Measurements from ENCODE around the gene COX19.
"Not testable (repeated sequence)": the region's sequence is repeated elsewhere in the genome, so short reads cannot be mapped to it uniquely, and the experiment has no call there.

The COX19 gene

DNA sequence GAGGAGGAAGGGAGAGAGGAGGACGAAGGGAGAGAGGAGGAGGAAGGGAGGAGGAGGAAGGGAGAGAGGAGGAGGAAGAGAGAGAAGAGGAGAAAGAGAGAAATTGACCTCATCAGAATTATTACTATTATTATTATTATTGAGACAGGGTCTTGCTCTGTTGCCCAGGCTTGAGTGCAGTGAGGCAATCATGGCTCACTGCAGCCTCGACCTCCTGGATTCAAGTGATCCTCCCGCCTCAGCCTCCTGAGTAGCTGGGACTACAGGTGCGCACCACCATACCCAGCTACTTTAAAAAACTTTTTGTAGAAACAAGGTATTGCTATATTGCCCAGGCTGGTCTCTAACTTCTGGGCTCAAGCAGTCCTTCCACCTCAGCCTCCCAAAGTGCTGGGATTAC is 31.6 kb downstream of the COX19 start:
- DNase-seq (ENCODE audit: low read depth): not testable (repeated sequence)

DNA sequence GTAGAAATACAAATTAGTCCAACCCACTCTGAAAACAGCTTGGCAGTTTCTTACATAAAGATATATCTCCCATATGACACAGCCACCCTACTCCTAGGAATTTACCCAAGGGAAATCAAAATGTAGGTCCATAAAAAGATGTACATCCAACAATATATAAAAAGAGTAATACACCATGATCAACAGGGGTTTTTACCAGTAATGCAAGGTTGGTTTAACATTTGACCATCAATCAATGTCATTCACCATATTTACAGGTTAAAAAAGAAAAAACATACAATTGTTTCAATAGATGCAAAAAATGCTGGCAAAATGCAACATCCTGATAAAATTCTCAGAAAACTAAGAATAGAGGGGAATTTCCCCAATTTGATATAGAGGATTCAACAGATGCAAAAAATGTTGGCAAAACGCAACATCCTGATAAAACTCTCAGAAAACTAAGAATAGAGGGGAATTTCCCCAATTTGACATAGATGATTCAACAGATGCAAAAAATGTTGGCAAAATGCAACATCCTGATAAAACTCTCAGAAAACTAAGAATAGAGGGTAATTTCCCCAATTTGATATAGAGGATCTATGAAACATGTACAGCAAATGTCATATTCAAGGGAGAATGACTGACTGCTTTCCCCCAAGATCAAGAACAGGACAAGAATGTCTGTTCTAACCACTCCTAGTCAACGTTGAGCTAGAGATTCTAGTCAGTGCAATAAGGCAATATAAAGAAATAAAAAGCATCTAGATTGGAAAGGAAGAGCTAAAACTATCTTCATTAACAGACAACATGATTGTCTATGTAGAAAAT is 34.5 kb downstream of the COX19 start:
- no peak for DNase-seq (ENCODE audit: low read depth)

DNA sequence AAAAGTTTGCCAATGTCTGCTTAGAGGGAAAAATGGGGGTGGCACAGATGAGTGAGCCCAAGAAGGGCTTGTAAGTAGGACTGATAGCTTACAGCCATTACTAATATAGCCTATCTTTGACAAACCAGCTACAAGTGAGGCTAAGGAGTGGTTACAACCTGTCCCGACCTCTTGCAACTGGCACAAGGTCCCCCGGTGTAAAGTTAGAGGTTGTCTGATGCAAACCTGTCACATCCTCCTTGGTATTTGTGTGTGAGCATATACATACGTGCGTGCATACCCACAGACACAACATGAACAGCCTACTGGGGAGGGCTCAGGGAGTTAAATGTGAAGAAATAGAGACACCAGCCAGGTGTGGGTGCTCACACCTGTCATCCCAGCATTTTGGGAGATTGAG is 35.5 kb downstream of the COX19 start:
- DNase-seq (ENCODE audit: low read depth): no peak

DNA sequence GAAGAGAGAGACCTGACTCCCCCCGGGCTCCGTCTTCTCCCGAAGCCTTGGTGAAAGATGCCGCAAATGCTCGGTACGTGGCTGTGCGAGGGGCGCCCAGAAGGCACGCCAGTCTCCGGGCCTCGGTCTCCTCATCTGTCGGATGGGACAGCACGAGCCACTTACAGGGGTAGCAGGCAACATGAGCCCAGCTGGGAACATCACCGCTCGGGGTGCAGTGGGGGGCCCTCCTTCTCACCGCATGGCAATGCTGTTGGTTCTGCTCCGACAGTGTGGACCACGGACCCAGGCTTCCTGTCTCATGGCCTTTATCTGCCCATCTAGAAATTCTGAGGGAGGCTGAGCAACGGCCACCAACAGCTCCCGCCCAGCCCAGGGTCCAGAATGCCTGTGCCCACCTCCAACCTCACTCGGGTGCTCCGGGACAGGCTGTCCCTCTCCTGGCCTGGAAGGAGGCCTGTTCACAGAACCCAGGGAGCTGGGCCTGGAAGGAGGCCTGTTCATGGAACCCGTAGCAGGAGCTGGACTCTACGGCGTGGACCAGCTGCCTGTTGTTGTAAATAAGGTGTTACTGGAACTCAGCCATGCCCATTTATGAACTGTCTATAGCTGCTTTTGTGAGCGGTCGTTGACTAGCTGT is 36.7 kb downstream of the COX19 start:
- no peak for DNase-seq (ENCODE audit: low read depth)

DNA sequence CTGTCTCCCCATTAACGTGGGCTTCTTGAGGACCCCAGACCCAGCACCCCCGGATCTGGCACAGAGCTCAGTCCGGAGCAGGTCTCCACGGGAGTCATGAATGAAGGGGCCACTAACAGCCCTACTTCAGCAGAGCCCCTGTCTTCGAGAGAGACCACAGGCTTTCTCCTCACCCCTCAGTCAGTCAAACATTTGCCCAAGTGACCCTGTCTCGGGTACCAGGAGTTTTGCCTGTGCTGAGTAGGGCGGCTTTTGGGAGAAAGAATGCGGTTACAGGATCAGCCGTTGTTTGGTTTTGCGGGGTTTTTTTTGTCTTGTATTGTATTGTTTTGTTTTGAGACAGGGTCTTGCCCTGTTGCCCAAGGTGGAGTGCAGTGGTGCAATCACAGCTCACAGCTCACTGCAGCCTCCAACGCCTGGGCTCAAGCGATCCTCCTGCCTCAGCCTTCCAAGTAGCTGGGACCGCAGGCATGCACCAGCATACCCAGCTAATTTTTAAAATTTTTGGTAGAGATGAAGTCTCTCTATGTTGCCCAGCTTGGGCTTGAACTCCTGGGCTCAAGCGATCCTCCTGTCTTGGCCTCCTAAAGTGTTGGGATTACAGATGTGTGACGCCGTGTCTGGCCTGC is 37.4 kb downstream of the COX19 start:
- no peak for DNase-seq (ENCODE audit: low read depth)

DNA sequence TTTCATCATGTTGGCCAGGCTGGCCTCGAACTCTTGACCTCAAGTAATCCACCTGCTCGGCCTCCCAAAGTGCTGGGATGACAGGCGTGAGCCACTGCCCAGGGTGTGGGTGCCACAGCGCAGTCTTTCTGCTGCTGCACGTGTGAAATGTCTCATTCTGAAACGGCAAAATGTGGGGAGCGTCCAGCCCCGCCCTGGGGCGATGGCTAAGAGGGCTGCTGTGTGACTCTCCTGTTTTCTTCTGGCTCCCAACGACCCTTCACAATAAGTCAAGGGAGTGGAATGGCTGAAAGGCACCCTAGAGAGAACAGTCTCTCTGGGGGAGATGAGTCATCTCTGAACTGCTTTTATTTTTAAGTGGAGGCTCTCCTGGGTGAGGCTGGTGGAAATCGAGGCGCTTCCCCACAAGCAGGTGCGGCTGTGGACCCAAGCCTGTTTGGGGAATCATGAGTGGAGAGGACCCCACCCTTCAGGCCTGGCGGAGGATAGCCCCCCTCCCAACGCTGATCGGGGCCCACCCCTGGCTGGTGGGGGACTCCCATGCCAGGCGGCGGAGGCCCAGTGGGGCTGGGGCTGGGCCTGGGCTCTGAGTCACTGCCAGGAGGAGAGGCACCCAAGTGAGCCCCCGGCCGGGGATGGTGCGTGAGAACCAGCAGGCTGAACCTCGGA is 38.8 kb downstream of the COX19 start:
- no peak for DNase-seq (ENCODE audit: low read depth)

DNA sequence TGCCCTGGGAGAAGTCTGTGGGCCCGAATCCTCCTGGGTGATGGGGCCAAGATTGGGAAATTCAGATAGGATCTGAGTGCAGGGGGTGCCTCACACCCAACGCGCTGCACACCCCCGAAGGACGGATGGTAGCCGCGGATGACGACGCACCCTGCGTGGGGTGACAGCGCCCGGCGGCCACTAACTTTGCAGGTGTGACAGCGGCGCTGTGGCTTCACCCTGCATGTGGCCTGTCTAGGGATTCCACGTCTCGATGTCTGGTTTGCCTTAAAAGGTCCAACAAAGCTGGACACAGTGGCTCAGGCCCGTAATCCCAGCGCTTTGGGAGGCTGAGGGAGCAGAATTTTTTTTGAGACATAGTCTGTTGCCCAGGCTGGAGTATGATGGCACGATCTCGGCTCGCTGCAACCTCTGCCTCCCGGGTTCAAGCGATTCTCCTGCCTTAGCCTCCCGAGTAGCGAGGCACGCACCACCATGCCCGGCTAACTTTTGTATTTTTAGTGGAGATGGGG is 39.4 kb downstream of the COX19 start:
- DNase-seq (ENCODE audit: low read depth): no peak

DNA sequence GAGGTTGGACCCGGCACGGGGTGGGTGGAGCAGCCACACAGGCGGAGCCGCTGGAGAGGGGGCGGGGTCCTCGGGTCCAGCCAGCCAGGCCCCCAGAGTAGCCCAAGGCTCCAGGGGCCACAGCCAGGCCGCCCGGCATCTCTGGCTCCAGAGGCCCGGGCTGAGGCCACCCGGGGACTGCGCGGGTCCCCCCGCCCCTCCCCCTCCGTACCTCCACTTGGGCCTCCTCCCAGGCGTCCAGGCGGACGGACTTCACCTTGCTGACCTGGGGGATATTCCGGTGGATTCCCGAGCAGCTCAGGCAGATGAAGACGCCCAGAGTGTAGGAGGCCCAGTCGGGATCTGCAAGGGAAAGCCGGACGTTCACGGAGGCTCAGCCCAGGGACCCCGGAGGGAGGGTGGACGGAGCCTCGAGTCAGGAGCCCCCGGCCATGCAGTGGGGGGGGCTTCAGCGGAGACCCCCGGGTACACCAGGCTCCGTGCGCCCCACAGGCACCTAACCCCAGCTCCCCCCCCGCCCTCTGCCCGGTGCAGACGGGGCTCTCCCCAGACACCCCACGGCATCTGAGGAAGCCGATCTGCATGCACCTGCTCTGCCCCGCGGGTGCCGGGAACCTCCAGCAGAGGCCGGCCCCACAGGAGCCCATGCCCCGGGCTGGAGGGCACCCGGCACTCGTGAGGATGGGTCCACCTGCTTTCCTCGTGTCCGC is 40.0 kb downstream of the COX19 start:
- DNase-seq (ENCODE audit: low read depth): no peak

DNA sequence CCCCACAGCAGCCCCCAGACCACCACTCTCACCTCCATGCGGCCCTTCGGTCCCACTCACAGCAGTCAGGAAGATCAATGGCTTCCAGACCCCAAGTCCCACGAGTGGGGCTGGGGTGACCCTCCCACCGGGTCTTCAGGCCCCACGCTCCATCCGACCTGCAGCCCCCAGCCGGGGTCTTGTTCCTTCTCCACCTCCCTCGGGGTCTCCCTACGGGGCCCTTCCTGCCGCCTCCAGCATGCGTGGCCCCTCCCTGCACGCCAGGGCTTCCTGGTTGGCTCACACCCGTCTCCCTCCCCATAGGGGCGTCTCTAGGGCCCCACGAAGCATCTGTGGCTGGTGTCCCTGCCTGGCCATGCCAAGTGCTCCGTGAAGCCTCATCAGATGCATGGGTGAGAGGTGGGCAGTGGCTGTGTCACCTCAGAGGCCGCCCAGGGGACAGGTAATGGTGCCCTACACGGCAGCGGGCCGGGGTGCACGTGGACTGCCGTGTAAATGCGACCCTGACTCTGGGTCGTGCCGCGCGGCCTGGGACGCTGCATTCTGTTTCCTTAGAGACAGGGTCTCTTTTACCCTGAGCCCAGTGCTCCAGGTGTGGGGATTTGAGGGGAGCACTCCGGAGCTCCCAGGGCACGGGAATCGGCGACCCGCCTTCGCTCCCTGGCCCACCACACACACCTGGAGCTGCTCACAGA is 40.7 kb downstream of the COX19 start:
- no peak for DNase-seq (ENCODE audit: low read depth)

DNA sequence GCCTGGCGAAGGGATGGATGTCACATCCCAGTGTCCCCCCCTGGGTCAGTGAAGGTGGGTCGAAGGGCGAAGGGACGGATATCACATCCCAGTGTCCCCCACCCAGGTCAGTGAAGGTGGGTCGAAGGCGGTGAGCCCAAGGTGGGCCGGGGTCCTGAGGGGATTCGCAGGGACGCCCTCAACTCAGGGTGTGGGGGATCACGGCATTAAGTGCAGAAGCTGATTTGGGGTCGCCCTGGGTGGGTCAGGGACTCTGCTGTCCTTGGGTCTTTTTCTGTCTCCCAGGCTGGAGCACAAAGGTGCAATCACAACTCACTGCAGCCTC is 42.7 kb downstream of the COX19 start:
- no peak for DNase-seq (ENCODE audit: low read depth)

DNA sequence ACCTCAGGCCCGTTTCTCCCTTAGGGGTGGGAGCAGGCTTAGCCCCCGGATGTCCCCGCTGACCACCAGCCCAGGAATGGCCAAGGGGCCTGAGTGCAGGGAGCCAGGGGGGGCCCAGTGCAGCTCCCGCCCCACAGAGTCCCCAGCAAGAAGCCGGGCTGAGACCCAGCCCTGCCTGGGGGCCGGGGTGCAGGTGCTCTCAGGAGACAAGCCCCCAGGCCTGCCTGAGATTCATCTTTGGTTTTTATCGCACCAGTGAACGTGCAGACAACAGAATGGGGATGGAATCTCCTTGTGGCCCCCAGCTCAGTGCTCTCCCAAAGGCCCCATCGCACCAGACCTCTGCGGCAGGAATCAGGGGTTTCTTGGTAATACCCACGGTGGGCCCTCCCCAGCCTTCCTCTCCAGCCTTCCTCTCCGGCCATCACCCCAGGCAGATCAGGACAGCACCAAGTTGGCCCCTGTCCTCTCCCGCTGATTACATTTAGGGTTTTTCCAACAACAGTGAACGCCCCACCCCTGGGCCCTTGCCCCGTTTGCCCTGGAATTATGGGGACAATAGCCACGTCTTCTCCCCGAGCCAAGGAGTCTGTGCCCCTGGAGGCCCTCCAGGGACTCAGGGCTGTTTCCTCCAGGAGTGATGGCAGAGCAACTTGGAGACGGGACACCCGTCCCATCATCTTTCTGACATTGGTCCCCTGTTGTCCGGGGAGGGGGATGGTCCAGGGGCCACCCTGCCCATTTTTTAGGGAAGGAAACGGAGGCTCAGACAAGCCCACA is 43.3 kb downstream of the COX19 start:
- DNase-seq (ENCODE audit: low read depth): no peak

DNA sequence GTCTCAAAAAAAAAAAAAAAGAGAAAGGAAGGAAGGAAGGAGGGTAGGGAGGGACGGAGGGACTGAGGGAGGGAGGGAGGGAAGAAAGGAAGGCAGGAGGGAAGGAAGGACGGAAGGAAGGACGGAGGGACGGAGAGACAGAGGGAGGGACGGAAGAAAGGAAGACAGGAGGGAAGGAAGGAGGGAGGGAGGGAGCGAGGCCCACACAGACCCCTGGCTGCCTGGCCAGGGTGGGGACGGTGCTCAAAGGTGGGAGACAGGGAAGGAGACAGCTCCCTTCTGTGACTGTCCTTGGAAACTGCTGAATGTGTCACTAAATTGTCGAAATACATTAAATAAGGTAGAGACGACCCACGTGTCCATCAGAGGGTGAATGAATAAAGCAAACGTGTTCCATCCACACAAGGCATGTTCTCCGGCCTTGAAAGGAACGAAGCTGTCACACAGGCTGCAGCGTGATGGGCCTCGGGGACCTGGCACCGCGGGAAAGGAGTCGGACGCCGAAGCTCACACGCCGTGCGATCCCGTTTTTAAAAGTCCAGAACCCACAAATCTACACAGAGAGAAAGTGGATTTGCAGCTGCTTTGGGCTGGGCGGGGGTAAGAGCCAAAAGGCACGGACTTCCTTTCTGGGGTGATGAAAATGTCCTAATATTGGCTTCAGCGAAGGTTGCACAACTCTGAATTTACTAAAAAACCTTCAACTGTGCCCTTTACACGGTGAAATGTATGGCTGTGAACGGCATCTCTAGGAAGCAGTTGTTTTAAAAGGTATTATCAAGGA is 44.2 kb downstream of the COX19 start:
- DNase-seq (ENCODE audit: low read depth): no peak

DNA sequence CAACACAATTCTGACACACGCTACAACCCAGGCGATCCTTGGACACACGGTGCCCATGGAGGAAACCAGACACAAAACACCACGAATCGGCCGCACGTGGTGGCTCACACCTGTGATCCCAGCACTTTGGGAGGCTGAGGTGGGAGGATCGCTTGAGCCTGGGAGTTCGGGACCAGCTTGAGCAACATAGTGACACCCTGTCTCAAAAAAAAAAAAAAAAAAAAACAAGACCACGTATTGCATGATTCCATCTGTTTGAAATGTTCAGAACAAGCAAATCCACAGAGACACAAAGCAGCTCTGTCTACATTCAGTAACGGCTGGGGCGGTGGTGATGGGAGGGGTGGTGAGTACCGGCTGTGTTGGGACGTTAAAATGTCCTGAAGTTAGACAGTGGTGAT is 46.0 kb downstream of the COX19 start:
- DNase-seq (ENCODE audit: low read depth): no peak

DNA sequence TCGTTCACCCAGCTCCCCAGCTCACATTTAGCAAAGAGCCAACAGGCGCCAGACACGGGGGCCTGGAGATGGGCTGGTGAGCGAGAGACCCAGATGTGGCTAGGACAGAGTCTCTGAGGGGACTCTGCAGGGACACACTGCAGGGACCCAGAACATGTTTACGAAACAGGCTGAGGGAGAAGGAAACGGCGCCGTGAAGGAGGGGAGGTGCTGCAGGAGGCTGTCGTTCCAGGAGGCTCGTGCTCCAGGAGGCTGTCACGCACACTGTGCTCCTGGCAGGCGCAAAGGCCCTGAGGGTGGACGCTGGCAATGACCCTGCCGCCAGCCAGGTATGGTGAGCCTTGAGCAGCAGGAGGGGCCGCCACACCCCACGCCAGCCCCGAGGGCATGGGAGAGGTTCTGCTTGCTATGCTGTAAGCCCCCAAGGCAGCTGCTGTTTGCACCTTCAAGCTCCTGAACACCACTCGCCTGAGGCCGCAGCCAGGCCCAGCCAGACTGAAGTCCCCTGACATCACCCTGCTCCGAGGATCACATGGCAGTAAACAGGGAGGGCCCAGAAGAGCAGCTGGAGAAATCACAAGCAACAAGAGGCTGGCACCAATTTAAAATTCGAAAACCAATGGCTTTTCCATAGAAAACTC is 48.2 kb downstream of the COX19 start:
- no peak for DNase-seq (ENCODE audit: low read depth)

DNA sequence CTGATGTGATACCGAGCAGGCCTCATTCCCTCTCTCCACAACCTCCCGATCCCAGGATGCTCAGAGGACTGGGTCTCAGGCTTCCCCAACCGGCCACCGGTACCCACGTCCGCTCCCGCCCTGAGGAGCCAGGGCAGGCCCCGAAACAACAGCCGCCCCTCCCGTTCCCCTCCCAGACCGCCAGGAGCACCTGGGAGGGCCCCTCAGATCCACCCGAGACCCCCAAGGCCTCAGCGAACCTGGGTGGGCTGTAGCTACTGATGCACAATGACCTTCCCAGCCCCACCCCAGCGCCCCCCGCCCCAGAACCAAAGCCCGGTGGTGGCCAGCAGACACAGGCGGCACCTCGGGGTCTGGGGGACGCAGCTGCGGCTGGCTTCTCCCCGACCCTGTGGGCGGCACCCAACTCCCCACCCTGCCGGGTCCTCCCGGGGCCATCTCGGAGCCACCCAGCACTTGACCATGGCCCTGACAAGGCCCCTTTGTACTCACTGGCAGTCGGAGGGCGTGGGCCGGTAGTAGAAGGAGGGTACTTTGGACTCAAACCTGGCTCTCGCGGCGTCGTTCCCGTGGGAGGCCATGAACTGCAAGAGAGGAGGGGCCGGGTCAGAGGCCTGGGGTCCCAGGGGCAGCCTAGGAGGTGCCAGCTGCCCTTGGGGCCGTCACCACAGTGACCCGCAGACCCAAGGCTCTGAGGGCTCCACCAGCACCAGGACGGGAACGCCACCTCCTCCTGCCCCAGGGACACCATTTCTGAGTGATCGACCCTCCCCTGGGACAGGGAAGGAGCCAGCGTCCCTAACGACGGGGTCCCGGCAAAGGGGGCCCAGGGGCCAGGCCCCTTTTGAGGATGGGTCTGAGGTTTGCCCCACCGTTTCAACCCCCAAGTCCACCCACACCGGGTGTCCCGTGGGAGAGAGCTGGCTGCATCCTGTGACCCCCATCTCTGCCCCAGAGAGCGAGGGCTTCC is 49.0 kb downstream of the COX19 start:
- DNase-seq (ENCODE audit: low read depth): no peak

DNA sequence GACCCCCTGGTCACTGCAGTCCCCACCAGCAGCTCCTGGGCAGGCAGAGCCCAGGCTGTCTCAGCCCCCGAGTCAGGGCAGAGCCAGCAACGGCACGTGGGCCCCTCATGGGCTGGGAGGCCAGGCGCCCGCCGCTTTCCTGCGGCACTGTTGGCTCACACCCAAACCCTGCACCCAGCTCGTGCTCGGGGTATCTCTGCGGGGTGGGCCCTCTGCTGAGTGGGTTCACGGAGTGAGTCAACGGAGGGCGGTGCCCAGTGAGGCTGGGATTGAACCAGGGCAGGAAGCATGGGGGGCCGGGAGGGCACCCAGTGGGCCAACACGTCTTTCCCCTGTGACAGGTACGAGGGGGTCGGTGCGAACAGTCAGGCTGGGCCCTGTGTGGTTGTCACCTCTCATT is 49.7 kb downstream of the COX19 start:
- DNase-seq (ENCODE audit: low read depth): peak; percentile 53

DNA sequence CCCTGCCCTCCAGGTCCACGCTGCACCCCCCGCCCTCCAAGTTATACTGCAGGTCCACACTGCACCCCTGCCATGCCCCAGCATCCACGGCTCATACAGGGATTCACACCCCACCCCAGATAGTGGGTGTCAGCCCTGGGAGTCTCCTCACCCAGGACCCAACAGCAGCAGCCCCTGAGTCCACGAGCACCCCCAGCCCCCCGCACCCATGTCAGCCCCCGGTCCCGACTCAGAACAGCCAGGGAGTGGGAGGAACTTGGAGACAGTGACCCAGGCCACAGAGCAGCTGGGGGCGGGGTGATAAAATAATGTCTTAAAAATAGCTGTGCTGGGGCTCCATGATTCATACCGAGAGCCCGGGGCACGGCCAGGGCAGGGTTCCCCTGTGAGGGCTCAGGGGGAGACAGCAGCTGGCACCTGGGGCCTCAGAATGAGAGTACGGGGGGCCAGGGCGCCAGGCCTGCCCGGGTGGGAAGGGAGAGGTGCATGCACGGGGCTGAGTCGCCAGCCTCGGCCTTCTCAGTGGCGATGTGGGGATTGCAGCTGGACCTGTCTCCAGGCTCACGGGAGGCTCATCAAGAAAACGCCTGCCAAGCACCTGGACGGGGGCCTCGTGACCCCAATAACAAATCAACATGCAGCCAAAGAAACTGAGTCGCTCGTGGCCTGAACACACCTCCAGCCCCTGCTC is 50.7 kb downstream of the COX19 start:
- DNase-seq (ENCODE audit: low read depth): no peak

DNA sequence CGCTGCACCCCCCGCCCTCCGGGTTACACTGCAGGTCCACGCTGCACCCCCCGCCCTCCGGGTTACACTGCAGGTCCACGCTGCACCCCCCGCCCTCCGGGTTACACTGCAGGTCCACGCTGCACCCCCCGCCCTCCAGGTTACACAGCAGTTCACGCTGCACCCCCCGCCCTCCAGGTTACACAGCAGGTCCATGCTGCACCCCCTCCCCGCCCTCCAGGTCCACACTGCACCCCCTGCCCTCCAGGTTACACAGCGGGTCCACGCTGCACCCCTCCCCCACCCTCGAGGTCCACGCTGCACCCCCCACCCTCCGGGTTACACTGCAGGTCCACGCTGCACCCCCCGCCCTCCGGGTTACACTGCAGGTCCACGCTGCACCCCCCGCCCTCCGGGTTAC is 51.3 kb downstream of the COX19 start:
- not testable (repeated sequence) for DNase-seq (ENCODE audit: low read depth)
